DOHH2 (cell line): ENCODE results near the gene NRXN3.

Experiments used
- CTCF ChIP-seq: fragments of 200-600 bp; sonication (generic); IDR thresholded peaks from one replicate; pipeline ENCODE4 v1.5.1; 2014; ENCODE audit warnings: antibody characterized with exemption, mild to moderate bottlenecking, low read depth, low read length; ENCODE audit not compliant: poor library complexity, severe bottlenecking
- EZH2phosphoT487 ChIP-seq: fragments of 200-600 bp; sonication (generic); IDR thresholded peaks from 2 replicates; pipeline ENCODE4 v1.6.1; 2017; ENCODE audit warnings: borderline replicate concordance, mild to moderate bottlenecking, antibody characterized with exemption, low read length, moderate library complexity, mixed read lengths

- no peak for TF ChIP-seq CTCF
- no peak for TF ChIP-seq EZH2phosphoT487
These were observed 12.4 kb upstream of the NRXN3 start for GRCh38 chr14:78157494-78158437.
